HG02759 (cell line): ENCODE measurements around the gene CORO6.

Source experiments
- ATAC-seq: cut with Tn5 transposase; IDR thresholded peaks from one replicate; pipeline ENCODE4 v1.9.1; 2021; ENCODE audit warnings: mild to moderate bottlenecking, moderate library complexity; ENCODE audit not compliant: unreplicated experiment

CORO6 gene

GRCh38 chr17:29591737-29592608, 30.7 kb downstream of the CORO6 start:
- no peak for ATAC-seq

GRCh38 chr17:29591146-29591736, 31.5 kb downstream of the CORO6 start:
- no peak for ATAC-seq

DNA sequence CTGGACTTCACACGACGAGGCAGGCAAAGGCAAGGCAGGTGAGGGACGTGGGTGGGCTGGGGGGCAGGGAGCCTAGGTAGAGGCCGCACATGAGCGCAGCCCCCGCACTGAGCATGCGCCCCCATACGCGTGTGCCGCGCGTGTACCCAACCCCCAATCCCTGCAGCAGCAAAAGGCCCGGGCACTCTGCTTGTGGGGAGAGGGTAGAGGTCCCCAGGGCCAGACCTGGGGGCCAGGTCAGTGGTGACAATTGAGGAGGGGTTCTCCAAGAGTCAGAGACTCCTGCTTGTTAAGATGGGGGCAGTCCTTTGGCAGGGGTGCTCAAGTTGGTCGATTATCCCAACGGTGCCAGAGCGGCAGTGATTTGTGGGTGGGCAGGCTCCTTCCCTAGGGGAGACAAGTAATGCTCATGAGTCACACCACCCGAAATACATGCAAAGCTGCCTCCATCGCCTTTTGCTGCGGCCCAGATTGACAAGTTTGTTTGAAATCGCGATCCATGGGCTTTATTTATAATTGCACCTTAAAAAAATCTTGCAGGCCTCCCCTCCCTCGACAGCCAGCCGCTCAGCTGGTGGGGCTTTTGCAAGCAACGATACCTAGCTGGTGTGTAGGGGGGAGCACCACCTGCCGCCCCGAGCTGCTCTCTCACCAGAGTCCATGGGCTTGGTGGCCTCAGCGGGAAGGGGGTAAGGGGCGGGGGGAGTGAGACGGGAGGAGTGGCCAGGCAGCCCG, 32.1 kb downstream of the CORO6 start:
- ATAC-seq = no peak

DNA sequence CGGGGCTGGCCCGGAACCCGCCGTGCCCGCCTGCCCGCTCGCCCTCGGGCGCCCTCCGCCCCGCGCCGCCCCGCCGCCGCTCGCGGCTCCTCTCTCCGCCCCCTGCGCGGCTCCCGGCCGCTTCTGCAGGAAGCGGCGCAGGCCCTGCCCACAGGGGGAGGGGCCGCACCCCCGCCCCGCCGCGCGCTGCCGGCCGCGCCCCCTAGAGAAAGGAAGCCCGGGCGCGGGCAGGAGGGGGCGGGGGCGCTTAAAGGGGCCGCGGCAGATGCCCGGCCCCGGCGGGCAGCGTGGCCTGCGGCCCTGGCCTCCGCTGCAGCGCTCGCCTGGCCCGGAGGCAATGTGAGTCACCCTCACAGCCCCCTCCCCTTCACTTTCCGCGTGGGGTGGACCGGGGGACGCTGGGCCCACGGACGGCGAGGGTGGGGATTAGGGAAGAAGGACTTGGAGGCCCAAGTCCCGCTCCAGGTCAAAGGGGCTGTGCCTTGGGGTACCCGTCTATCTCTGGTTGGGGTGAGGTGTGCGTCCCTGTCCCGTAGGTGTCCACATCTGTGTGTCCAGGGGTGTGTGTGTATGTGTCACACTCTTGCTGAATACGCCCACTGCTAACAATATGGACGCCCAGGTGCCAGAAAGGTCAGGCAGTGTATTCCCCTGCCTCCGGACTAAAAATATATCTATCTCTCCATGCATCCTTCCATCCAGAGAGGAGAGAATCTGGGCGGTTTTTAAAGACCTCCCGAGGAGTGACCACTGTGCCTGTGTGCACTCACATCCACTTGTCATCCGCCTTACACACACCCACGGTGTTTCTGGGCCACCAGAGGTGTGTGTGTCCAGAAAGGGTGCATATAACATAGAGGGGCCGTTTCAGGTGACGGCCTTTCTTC, 32.9 kb downstream of the CORO6 start, which contains the start of gene GIT1:
Gene GIT1, minus strand, starts transcription at position 125 of the 887 bp plus-strand sequence. CDS start 270 bp downstream, outside the sequence.
- ATAC-seq = peak; percentile 74

DNA sequence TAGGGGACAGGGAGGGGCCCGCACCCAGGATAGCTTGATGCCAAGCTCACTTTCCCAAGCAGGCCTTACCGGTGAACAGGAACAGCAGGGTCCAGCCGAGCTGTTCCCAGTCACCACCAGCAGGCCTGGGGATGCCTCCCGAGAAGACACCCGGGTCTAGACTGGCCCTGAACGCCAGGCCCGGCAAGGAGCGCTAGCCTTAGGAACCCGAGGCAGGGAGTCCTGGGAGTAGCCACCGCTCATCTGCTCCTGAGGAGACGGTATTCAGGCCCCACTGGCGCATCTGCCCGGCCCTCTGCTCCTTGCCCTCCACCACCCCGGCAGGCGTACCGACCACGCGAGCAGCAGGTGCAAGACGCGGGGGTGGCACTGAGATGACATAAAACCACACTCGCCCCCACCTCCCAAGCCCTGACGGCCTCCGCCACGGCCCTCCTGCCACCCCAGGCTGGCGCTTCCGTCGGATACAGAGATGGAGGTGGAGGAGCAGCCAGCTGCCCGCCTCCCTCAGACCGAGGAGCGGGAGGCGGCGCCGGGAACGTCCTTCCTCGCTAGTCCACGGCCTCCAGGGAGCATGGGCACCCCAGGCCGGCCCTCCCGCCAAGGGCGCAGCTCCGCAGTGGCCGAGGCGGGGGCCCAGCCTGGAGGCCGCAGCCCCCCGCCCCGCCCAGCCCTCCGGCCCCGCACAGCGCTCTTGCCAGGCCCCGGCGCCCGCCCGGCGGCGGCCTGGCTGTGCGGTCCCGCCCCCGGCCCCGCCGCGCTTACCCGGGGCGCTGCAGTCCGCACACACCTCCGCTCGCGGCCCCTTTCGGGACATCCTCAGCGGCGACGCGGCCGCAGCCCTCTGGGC, 33.9 kb downstream of the CORO6 start:
- ATAC-seq = peak; percentile 28

DNA sequence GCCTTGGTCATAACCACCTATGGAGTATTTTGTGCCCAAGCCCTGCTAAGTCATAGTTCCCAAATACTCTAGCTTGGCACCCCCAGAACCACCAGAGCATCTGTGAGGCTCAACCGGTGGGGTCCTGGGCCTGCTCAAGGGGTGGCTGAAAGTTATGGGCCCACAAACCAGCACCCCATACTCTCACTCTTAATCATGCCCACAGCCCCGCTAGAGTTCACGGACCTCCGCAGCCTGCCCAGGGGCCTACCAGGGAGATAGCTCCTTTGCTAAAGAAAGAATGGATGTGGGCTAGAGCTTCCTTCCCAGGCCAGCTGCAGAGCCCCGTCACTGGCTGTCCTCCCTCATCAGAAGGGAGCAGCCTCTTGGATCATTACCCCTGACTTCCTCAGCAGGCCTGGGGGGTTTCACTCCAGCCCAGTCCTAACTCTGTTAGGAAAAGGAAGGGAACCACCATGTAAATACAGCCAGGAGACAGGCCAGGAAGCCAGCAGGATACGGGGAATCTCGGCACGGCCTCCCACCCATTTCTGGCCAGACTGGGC, 34.6 kb downstream of the CORO6 start:
- no peak for ATAC-seq

GRCh38 chr17:29587591-29587990, 35.1 kb downstream of the CORO6 start:
- ATAC-seq = no peak

- no peak for ATAC-seq
Observed at GRCh38 chr17:29586676-29587469, 35.8 kb downstream of the CORO6 start.

DNA sequence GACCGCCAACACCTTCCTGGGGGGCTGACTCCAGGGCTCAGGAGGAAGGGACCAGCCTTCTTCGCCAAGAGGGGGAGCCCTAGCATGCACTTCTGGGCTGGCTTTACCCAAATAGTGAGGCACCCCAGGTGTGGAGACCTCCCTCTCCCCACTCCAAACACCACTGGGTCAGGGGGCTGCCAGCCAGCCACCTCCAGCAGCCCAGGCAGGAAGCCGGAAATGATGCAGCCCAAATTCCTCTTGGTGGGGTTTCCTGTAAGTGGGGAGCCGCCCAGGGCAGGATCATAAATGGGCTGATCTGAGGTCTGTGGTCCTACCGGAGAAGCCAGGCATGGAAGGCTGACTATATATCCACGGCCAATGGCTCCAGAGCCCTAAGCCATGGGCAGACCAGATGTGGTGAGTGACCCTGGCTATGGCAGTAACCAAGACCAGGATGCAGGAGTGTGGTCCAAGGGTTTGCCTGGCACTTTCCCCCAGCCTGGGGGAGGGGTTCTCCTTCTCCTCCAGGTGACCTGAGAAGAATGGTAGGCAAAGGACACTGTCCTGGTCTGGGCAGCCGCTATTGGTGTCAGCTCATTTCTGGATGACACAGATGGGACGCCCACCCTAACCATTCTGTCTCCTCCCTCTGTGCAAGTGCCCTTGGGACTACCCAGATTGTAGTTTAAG, 37.5 kb downstream of the CORO6 start:
- no peak for ATAC-seq

- ATAC-seq = no peak
Observed at GRCh38 chr17:29584452-29585079, 38.1 kb downstream of the CORO6 start.

GRCh38 chr17:29583324-29584248, 39.1 kb downstream of the CORO6 start:
- ATAC-seq = no peak

GRCh38 chr17:29582772-29583171, 39.9 kb downstream of the CORO6 start:
- ATAC-seq = no peak

DNA sequence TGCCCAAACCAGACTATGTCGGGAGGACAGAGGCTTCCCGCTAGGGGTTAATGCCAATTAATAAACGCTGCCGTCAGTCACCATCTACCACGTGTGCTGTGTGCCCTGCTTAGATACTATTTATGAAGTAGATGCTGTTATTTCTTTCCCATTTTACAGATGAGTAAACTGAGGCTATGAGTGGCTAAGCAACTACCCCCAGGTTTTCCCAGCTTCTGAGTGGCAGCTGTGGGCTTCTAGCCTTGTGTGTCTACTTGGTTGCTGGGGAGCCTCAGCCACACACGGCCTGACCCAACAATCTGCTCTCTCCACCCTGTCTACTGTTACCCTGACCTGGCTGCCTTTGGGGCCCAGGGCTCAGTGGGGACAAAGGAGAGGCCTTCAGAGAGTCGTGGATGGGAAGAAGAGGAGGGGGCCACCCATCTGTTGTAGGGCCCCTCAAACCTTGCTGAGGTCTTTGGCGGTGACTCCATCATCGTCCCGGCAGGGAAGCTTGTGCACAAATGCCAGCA, 40.4 kb downstream of the CORO6 start:
- ATAC-seq = no peak

DNA sequence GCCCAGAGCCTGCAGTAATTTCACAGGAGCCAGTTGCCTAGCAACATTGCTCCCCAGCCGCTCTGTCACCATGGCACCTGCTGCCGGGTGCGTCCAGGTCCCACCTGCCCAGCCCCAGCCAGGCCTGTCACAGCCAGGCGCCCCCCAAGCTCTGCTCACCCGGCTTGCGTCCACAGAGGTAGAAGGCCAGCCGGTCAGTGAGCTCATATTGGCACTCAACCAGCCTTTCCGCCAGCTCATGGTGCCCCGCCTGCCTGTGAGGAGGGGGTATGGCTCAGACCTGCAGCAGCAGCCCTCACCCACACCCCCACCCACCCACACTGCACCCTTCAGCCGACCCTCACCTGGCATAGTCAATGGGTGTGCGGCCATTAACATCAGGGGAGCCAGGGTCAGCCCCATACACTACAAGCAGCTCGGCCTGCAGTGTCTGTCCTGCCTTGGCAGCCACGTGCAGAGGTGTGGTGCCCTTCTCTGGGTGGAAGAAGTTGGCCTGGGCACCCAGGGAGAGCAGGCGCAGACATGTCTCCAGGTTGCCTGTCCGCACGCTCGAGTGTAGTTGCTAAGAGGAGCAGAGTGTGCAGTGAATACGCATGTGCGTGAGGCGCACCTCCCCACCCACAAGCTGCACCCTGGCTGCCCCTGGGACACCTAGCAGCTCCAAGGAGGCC, 41.0 kb downstream of the CORO6 start:
- no peak for ATAC-seq

DNA sequence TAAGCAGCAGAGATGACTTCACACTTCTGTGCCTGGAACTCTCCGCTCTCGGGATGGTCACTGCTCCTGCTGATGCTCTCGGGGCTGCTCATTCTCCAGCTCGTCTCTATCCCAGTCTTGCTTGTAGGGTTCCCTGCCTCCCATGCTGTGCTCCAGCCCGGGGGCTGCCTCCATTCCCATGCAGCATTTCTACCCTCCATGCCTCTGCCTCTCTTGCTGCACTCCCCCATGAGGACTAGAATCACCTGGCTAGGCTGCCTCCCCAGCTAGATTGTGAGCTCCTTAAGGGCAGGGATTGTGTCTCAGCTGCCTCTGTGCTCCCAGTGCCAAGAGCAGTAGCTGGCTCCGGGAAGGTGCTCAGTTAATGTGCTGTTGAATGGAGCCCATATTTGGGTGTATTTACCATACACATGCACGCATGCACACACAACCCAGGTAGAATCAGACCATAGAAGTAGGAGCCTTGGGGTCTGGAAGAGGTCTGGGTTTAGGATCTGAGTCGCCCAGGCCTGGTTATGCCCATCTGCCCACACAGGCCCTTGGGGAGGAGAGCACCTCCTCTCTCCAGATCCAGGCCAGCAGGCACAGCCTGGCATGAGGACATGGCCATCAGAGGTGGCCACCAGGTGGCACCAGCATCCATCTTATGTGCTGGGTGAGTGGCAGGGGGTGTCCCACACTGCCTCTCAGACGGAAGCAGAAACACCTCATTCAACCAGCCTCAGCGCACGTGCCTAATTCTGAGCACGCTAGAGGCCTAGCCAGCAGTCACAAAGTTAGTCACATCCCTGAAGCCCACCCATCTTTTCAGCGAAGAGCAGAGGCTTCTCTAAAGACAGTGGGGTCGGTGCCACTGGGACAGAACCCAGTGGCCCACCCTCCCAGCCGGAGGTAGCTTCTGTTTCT, 42.6 kb downstream of the CORO6 start:
- ATAC-seq = peak; percentile 87
